ENCODE data around the gene OTOS.

GRCh38 chr2:240155048-240155744 is 14.7 kb upstream of the OTOS start:
- TF ChIP-seq, protein P1, sequence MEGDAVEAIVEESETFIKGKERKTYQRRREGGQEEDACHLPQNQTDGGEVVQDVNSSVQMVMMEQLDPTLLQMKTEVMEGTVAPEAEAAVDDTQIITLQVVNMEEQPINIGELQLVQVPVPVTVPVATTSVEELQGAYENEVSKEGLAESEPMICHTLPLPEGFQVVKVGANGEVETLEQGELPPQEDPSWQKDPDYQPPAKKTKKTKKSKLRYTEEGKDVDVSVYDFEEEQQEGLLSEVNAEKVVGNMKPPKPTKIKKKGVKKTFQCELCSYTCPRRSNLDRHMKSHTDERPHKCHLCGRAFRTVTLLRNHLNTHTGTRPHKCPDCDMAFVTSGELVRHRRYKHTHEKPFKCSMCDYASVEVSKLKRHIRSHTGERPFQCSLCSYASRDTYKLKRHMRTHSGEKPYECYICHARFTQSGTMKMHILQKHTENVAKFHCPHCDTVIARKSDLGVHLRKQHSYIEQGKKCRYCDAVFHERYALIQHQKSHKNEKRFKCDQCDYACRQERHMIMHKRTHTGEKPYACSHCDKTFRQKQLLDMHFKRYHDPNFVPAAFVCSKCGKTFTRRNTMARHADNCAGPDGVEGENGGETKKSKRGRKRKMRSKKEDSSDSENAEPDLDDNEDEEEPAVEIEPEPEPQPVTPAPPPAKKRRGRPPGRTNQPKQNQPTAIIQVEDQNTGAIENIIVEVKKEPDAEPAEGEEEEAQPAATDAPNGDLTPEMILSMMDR (IDR thresholded peaks at IDR 0.05; ENCODE audit: low read depth, low read length, poor library complexity, severe bottlenecking) = no peak
- no peak for TF ChIP-seq EZH2phosphoT487 (IDR thresholded peaks at IDR 0.05; ENCODE audit: borderline replicate concordance, low read length)
